Stimulated activated naive CD8-positive, alpha-beta T cell treated with anti-CD3 and anti-CD28 coated beads, Interleukin-15, amount 100 ng/mL, for 72 hours (primary cell): Measurements from ENCODE around the gene NCOA1.
A peak's percentile ranks its signal among the peaks of the same experiment; 100 is the strongest.

Experiments used
- ATAC-seq: fragments of 150-1000 bp; cut with Tn5 transposase; 2 replicates; pipeline ENCODE4 v1.10.0; 2021; ENCODE audit warnings: mild to moderate bottlenecking, moderate library complexity
- DNase-seq, 2 donors: peaks; one replicate each; pipeline ENCODE4 v3.0.0; 2021 to 2022
- H3K27ac Mint-ChIP-seq, 2 donors: one replicate each; pipeline ENCODE4 v1.8.0; 2022; ENCODE audit warnings: mild to moderate bottlenecking in 2 of 2, mixed read lengths in 2 of 2, moderate library complexity in 2 of 2
- H3K27me3 Mint-ChIP-seq: one replicate; pipeline ENCODE4 v1.8.0; 2022; ENCODE audit warnings: mixed read lengths
- H3K4me1 Mint-ChIP-seq: one replicate; pipeline ENCODE4 v1.8.0; 2022; ENCODE audit warnings: mild to moderate bottlenecking, mixed read lengths
- H3K4me3 Mint-ChIP-seq, 2 donors: one replicate each; pipeline ENCODE4 v1.8.0; 2022; ENCODE audit warnings: mild to moderate bottlenecking in 2 of 2, mixed read lengths in 2 of 2, moderate library complexity in 1 of 2
- H3K9me3 Mint-ChIP-seq, 2 donors: one replicate each; pipeline ENCODE4 v1.8.0; 2022; ENCODE audit warnings: mixed read lengths in 2 of 2

Gene NCOA1

GRCh38 chr2:24722141-24722790, 231.2 kb downstream of the NCOA1 start:
- no peak for ATAC-seq
- H3K27me3 Mint-ChIP-seq = no peaks in the 10 kb centered on the region
- DNase-seq = no peak
- H3K27ac Mint-ChIP-seq = no peak overlapping the region
- no peak overlapping the region for H3K4me3 Mint-ChIP-seq
- H3K4me1 Mint-ChIP-seq = peaks cover 11% of the 10 kb centered on the region
- H3K9me3 Mint-ChIP-seq = no peaks in the 10 kb centered on the region

- H3K4me1 Mint-ChIP-seq = peaks cover 11% of the 10 kb centered on the region
- no peaks in the 10 kb centered on the region for H3K27me3 Mint-ChIP-seq
- DNase-seq (no peak), ATAC-seq (no peak)
- no peaks in the 10 kb centered on the region for H3K9me3 Mint-ChIP-seq
- H3K4me3 Mint-ChIP-seq = no peak overlapping the region
- no peak overlapping the region for H3K27ac Mint-ChIP-seq
Measured at GRCh38 chr2:24723191-24723590, 232.1 kb downstream of the NCOA1 start.

GRCh38 chr2:24723665-24724064, 232.6 kb downstream of the NCOA1 start:
- Mint-ChIP-seq H3K4me3 (no peak overlapping the region), H3K27me3 (no peaks in the 10 kb centered on the region), H3K4me1 (peaks cover 11% of the 10 kb centered on the region), H3K27ac (peak overlapping the region in 1 of 2 donors; percentile 54), H3K9me3 (no peaks in the 10 kb centered on the region)
- ATAC-seq = no peak
- no peak for DNase-seq

GRCh38 chr2:24724111-24724775, 233.2 kb downstream of the NCOA1 start:
- no peak overlapping the region for H3K4me3 Mint-ChIP-seq
- no peak for DNase-seq
- ATAC-seq = no peak
- H3K4me1 Mint-ChIP-seq = peaks cover 11% of the 10 kb centered on the region
- no peaks in the 10 kb centered on the region for H3K27me3 Mint-ChIP-seq
- H3K27ac Mint-ChIP-seq = peak overlapping the region in 1 of 2 donors; percentile 54
- H3K9me3 Mint-ChIP-seq = no peaks in the 10 kb centered on the region

GRCh38 chr2:24725956-24726355, 234.9 kb downstream of the NCOA1 start:
- Mint-ChIP-seq H3K4me1 (peaks cover 10% of the 10 kb centered on the region), H3K9me3 (no peaks in the 10 kb centered on the region), H3K4me3 (no peak overlapping the region), H3K27me3 (no peaks in the 10 kb centered on the region), H3K27ac (no peak overlapping the region)
- DNase-seq (no peak), ATAC-seq (no peak)

GRCh38 chr2:24730481-24730880, 239.4 kb downstream of the NCOA1 start:
- ATAC-seq (no peak), DNase-seq (no peak)
- no peaks in the 10 kb centered on the region for H3K4me1 Mint-ChIP-seq
- H3K27me3 Mint-ChIP-seq = no peaks in the 10 kb centered on the region
- H3K4me3 Mint-ChIP-seq = no peak overlapping the region
- H3K9me3 Mint-ChIP-seq = no peaks in the 10 kb centered on the region
- no peak overlapping the region for H3K27ac Mint-ChIP-seq

- H3K9me3 Mint-ChIP-seq = no peaks in the 10 kb centered on the region
- H3K27ac Mint-ChIP-seq = no peak overlapping the region
- DNase-seq (no peak), ATAC-seq (no peak)
- no peak overlapping the region for H3K4me3 Mint-ChIP-seq
- no peaks in the 10 kb centered on the region for H3K4me1 Mint-ChIP-seq
- H3K27me3 Mint-ChIP-seq = no peaks in the 10 kb centered on the region
Measured at GRCh38 chr2:24731040-24731439, 240.0 kb downstream of the NCOA1 start.

- Mint-ChIP-seq H3K27me3 (no peaks in the 10 kb centered on the region), H3K9me3 (no peaks in the 10 kb centered on the region), H3K27ac (no peak overlapping the region), H3K4me3 (no peak overlapping the region), H3K4me1 (no peaks in the 10 kb centered on the region)
- no peak for DNase-seq
- no peak for ATAC-seq
Measured at GRCh38 chr2:24731923-24732322, 240.9 kb downstream of the NCOA1 start.

- Mint-ChIP-seq H3K4me1 (no peaks in the 10 kb centered on the region), H3K4me3 (no peak overlapping the region), H3K27me3 (no peaks in the 10 kb centered on the region), H3K9me3 (no peaks in the 10 kb centered on the region), H3K27ac (no peak overlapping the region)
- no peak for ATAC-seq
- DNase-seq = no peak
Measured at GRCh38 chr2:24734741-24735140, 243.7 kb downstream of the NCOA1 start.

- Mint-ChIP-seq H3K9me3 (no peaks in the 10 kb centered on the region), H3K4me1 (no peaks in the 10 kb centered on the region), H3K27me3 (no peaks in the 10 kb centered on the region), H3K4me3 (no peak overlapping the region), H3K27ac (no peak overlapping the region)
- DNase-seq (no peak), ATAC-seq (no peak)
Measured at GRCh38 chr2:24739354-24740025, 248.4 kb downstream of the NCOA1 start.

- ATAC-seq (no peak), DNase-seq (no peak)
- Mint-ChIP-seq H3K4me1 (no peaks in the 10 kb centered on the region), H3K27ac (no peak overlapping the region), H3K27me3 (no peaks in the 10 kb centered on the region), H3K4me3 (no peak overlapping the region), H3K9me3 (no peaks in the 10 kb centered on the region)
Measured at GRCh38 chr2:24740142-24740541, 249.1 kb downstream of the NCOA1 start.

- no peak for ATAC-seq
- no peak overlapping the region for H3K4me3 Mint-ChIP-seq
- no peaks in the 10 kb centered on the region for H3K4me1 Mint-ChIP-seq
- no peak for DNase-seq
- peak overlapping the region in 1 of 2 donors; percentile 28 for H3K27ac Mint-ChIP-seq
- H3K27me3 Mint-ChIP-seq = no peaks in the 10 kb centered on the region
- H3K9me3 Mint-ChIP-seq = no peaks in the 10 kb centered on the region
Measured at GRCh38 chr2:24742730-24743129, 251.7 kb downstream of the NCOA1 start.

- ATAC-seq (no peak), DNase-seq (no peak)
- Mint-ChIP-seq H3K4me3 (no peak overlapping the region), H3K4me1 (no peaks in the 10 kb centered on the region), H3K27ac (peak overlapping the region in 1 of 2 donors; percentile 52), H3K9me3 (no peaks in the 10 kb centered on the region), H3K27me3 (no peaks in the 10 kb centered on the region)
Measured at GRCh38 chr2:24743924-24744323, 252.9 kb downstream of the NCOA1 start.

- H3K9me3 Mint-ChIP-seq = no peaks in the 10 kb centered on the region
- no peak overlapping the region for H3K27ac Mint-ChIP-seq
- H3K4me1 Mint-ChIP-seq = no peaks in the 10 kb centered on the region
- ATAC-seq (no peak), DNase-seq (no peak)
- no peaks in the 10 kb centered on the region for H3K27me3 Mint-ChIP-seq
- H3K4me3 Mint-ChIP-seq = no peak overlapping the region
Measured at GRCh38 chr2:24744356-24744755, 253.3 kb downstream of the NCOA1 start.

- DNase-seq = no peak
- Mint-ChIP-seq H3K4me3 (no peak overlapping the region), H3K9me3 (no peaks in the 10 kb centered on the region), H3K27ac (no peak overlapping the region), H3K27me3 (no peaks in the 10 kb centered on the region), H3K4me1 (no peaks in the 10 kb centered on the region)
- ATAC-seq = no peak
Measured at GRCh38 chr2:24745825-24746224, 254.8 kb downstream of the NCOA1 start.

GRCh38 chr2:24747299-24747698, 256.2 kb downstream of the NCOA1 start:
- H3K27ac Mint-ChIP-seq = no peak overlapping the region
- no peak for ATAC-seq
- H3K4me1 Mint-ChIP-seq = no peaks in the 10 kb centered on the region
- no peaks in the 10 kb centered on the region for H3K27me3 Mint-ChIP-seq
- no peaks in the 10 kb centered on the region for H3K9me3 Mint-ChIP-seq
- DNase-seq = no peak
- no peak overlapping the region for H3K4me3 Mint-ChIP-seq
